ENCODE data around the gene CLASP2. TPM values are rescaled to one million over a fixed set of nuclear protein-coding genes. Genes with fewer than 3 reads are reported as not detected.

The CLASP2 gene
- total RNA-seq, 1 experiment from 2014 or later = 66.3 TPM

GRCh38 chr3:33729993-33730392 lies 11.9 kb upstream of the CLASP2 start:
- H3K36me3 ChIP-seq (ENCODE audit: control insufficient read depth, insufficient read depth, low read length) = no peaks in the 10 kb centered on the region
- no peak overlapping the region for H3K27ac Mint-ChIP-seq (ENCODE audit: unreplicated experiment)
- CTCF ChIA-PET = no interaction called here
- no TSS peak for BruUV-seq (replicated peaks)
- intact Hi-C loops (cut with micrococcal nuclease; ENCODE audit: unreplicated experiment) = no loop called here
- no peaks in the 10 kb centered on the region for H3K4me1 ChIP-seq
- H3K27me3 ChIP-seq (replicated peaks; ENCODE audit: control insufficient read depth, insufficient read depth, low read length) = no peaks in the 10 kb centered on the region
- peaks cover 7% of the 10 kb centered on the region; the same call in 1 of the 2 replicates for H3K9me3 ChIP-seq
- H3K36me3 Mint-ChIP-seq (ENCODE audit: insufficient read depth, unreplicated experiment) = no peaks in the 10 kb centered on the region
- DNase-seq = no peak
- no peak for TF ChIP-seq CTCF (IDR thresholded peaks at IDR 0.05; ENCODE audit: insufficient read depth in 1 of 2, low read depth in 1 of 2, low read length in 1 of 2, severe bottlenecking in 1 of 2, unreplicated experiment in 1 of 2)
- POLR2A ChIA-PET = no interaction called here
- H3K4me3 ChIP-seq (ENCODE audit: low read depth, low read length) = no peak overlapping the region
- H3K9me3 Mint-ChIP-seq (ENCODE audit: unreplicated experiment) = peaks cover 15% of the 10 kb centered on the region
- H3K4me3 Mint-ChIP-seq (ENCODE audit: unreplicated experiment) = no peak overlapping the region
- no peaks in the 10 kb centered on the region for H3K27me3 Mint-ChIP-seq (ENCODE audit: insufficient read depth, unreplicated experiment)
- no peaks in the 10 kb centered on the region for H3K4me1 Mint-ChIP-seq (ENCODE audit: low read depth, unreplicated experiment)

DNA sequence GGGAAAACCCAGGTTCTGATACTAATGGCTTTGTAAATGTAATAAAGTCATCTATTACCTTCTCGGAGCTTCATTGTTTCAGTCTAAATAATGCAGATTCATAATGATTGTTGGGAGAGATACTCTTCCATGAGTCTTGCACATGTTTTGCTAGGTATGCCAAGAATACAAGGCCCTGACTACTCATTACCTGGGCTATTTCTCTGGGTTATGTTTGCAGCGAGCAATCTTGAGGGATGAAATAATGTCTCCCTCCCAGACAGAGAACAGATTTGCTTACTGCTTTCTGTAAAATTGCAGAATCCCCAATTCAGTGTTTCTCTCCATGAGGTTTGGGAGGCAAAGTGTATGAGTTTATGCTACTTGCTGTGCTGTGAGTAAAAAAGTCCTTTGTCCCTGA lies 6.2 kb upstream of the CLASP2 start:
- H3K9me3 ChIP-seq = no peaks in the 10 kb centered on the region
- no TSS peak for BruUV-seq (replicated peaks)
- no peaks in the 10 kb centered on the region for H3K36me3 Mint-ChIP-seq (ENCODE audit: insufficient read depth, unreplicated experiment)

DNA sequence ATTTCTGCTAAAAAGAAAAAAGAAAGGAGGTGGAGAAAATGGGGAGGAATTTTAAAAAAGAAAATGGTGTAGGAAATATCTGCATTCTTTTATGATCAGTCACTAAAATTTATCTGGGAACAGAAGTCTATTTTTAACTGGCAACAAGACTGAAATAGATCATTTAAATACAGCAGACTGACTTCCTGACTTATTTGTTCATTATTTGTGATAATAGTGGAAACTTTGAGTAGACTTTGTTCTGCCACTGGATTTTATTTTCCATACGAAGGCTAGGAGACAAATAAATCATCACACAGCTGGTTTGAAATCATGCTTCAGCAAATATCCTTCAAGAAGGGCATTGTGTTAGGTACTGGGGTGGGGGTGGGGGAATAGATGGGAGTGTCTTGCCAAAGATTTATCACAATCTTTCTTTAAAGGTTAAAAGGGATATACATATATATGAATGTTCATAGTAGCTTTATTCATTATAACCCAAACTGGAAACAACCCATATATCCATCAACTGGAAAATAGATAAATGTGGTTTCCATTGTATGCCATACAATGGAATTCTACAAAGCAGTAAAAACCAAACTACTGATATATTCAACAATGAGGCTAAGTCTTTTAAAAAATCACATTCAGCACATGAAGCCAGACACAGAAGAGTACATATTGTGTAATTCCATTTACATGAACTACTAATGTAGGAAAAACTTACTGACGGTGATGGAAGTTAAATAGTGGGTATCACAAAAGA lies 4.7 kb upstream of the CLASP2 start:
- no TSS peak for BruUV-seq (replicated peaks)
- ChIA-PET CTCF (no interaction called here), POLR2A (no interaction called here)
- no peak overlapping the region for H3K4me3 ChIP-seq (ENCODE audit: low read depth, low read length)
- H3K36me3 ChIP-seq (ENCODE audit: control insufficient read depth, insufficient read depth, low read length) = no peaks in the 10 kb centered on the region
- no peak overlapping the region for H3K27ac Mint-ChIP-seq (ENCODE audit: unreplicated experiment)
- H3K9me3 ChIP-seq = no peaks in the 10 kb centered on the region
- no peaks in the 10 kb centered on the region for H3K9me3 Mint-ChIP-seq (ENCODE audit: unreplicated experiment)
- intact Hi-C loops (cut with micrococcal nuclease; ENCODE audit: unreplicated experiment) = no loop called here
- H3K4me3 Mint-ChIP-seq (ENCODE audit: unreplicated experiment) = no peak overlapping the region
- DNase-seq = no peak
- no peaks in the 10 kb centered on the region for H3K27me3 ChIP-seq (replicated peaks; ENCODE audit: control insufficient read depth, insufficient read depth, low read length)
- H3K4me1 ChIP-seq = no peaks in the 10 kb centered on the region
- no peak for TF ChIP-seq CTCF (IDR thresholded peaks at IDR 0.05; ENCODE audit: insufficient read depth in 1 of 2, low read depth in 1 of 2, low read length in 1 of 2, severe bottlenecking in 1 of 2, unreplicated experiment in 1 of 2)
- no peaks in the 10 kb centered on the region for H3K27me3 Mint-ChIP-seq (ENCODE audit: insufficient read depth, unreplicated experiment)
- H3K36me3 Mint-ChIP-seq (ENCODE audit: insufficient read depth, unreplicated experiment) = peaks cover 4% of the 10 kb centered on the region
- no peaks in the 10 kb centered on the region for H3K4me1 Mint-ChIP-seq (ENCODE audit: low read depth, unreplicated experiment)

More for the DNA sequence above, 6.2 kb upstream of the CLASP2 start:
- Histone ChIP-seq H3K36me3 (ENCODE audit: control insufficient read depth, insufficient read depth, low read length) (no peaks in the 10 kb centered on the region), H3K27me3 (replicated peaks; ENCODE audit: control insufficient read depth, insufficient read depth, low read length) (no peaks in the 10 kb centered on the region), H3K4me3 (ENCODE audit: low read depth, low read length) (no peak overlapping the region), H3K4me1 (no peaks in the 10 kb centered on the region)
- Mint-ChIP-seq H3K27ac (ENCODE audit: unreplicated experiment) (no peak overlapping the region), H3K27me3 (ENCODE audit: insufficient read depth, unreplicated experiment) (no peaks in the 10 kb centered on the region), H3K9me3 (ENCODE audit: unreplicated experiment) (no peaks in the 10 kb centered on the region), H3K4me1 (ENCODE audit: low read depth, unreplicated experiment) (no peaks in the 10 kb centered on the region), H3K4me3 (ENCODE audit: unreplicated experiment) (no peak overlapping the region)
- CTCF ChIA-PET = no interaction called here
- intact Hi-C loops (cut with micrococcal nuclease; ENCODE audit: unreplicated experiment) = no loop called here
- POLR2A ChIA-PET = no interaction called here
- no peak for DNase-seq
- TF ChIP-seq CTCF (IDR thresholded peaks at IDR 0.05; ENCODE audit: insufficient read depth in 1 of 2, low read depth in 1 of 2, low read length in 1 of 2, severe bottlenecking in 1 of 2, unreplicated experiment in 1 of 2) = no peak

Measured in Caco-2 (cell line).